Gastrocnemius medialis (tissue), 4 donors: ENCODE measurements around the gene CACNB4.

Source experiments
- POLR2A ChIP-seq, 2 donors: fragments of 450-650 bp; IDR thresholded peaks; one replicate each; pipeline ENCODE4 v1.6.1; 2017; ENCODE audit warnings: antibody characterized with exemption in 2 of 2, mild to moderate bottlenecking in 2 of 2, moderate library complexity in 2 of 2
- TF ChIP-seq, protein P1 (sequence below), 5 experiments: fragments of 450-650 bp in 3 of 5; fragments of 200-600 bp in 2 of 5; sonication (generic) in 2 of 5; IDR thresholded peaks in 4 of 5; conservative IDR thresholded peaks in 1 of 5; 1 replicate in 4 of 5; 2 replicates in 1 of 5; pipeline ENCODE4 v1.5.1; 2016 to 2019; ENCODE audit warnings: antibody characterized with exemption in 5 of 5, mild to moderate bottlenecking in 3 of 5, moderate library complexity in 3 of 5

DNA sequence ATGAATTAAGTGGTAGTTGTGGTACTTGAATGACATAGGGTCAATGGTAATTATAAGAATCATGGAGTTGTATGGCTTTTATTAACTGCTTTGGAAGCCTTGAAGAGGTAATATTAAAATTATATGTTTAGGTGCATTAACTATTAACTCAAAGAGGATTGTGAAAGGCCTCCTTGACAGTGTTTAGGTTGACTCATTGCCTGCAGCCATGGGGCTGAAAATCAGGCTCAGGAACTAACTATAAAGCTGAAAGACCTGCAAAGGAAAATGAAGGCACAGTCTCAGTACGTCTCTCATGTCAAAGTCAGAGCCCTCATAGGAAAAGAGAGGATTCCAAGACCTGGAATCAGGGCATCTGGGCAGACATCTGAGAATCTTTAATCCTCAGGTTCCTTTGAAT lies 31.0 kb downstream of the CACNB4 start:
- TF ChIP-seq, protein P1, sequence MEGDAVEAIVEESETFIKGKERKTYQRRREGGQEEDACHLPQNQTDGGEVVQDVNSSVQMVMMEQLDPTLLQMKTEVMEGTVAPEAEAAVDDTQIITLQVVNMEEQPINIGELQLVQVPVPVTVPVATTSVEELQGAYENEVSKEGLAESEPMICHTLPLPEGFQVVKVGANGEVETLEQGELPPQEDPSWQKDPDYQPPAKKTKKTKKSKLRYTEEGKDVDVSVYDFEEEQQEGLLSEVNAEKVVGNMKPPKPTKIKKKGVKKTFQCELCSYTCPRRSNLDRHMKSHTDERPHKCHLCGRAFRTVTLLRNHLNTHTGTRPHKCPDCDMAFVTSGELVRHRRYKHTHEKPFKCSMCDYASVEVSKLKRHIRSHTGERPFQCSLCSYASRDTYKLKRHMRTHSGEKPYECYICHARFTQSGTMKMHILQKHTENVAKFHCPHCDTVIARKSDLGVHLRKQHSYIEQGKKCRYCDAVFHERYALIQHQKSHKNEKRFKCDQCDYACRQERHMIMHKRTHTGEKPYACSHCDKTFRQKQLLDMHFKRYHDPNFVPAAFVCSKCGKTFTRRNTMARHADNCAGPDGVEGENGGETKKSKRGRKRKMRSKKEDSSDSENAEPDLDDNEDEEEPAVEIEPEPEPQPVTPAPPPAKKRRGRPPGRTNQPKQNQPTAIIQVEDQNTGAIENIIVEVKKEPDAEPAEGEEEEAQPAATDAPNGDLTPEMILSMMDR (IDR thresholded peaks at IDR 0.05 in 4 of 5, conservative IDR thresholded peaks at IDR 0.05 in 1 of 5): no peak
- TF ChIP-seq POLR2A (IDR thresholded peaks at IDR 0.05): no peak
